HepG2 (cell line): ENCODE data around the gene PCLO. TPM values are rescaled to one million over a fixed set of nuclear protein-coding genes. Genes with fewer than 3 reads are reported as not detected.

Source experiments
- HNF4A ChIP-seq: sonication (generic); formaldehyde crosslinking; IDR thresholded peaks from 2 replicates; pipeline ENCODE4 v1.4.0; 2020; ENCODE audit warnings: missing genetic modification reagents
- SETDB1 ChIP-seq: sonication (generic); formaldehyde crosslinking; IDR thresholded peaks from 2 replicates; pipeline ENCODE4 v1.5.1; 2020; ENCODE audit warnings: missing genetic modification reagents, mild to moderate bottlenecking, borderline replicate concordance
- TCF7L2 ChIP-seq: IDR thresholded peaks from 2 replicates; pipeline ENCODE4 v1.6.1; 2011; ENCODE audit warnings: mild to moderate bottlenecking, low read depth, low read length, moderate library complexity
- TEAD2 ChIP-seq: sonication (generic); formaldehyde crosslinking; IDR thresholded peaks from 2 replicates; pipeline ENCODE4 v1.9.0; 2021; ENCODE audit warnings: missing genetic modification reagents
- ZKSCAN5 ChIP-seq: sonication (generic); formaldehyde crosslinking; IDR thresholded peaks from 2 replicates; pipeline ENCODE4 v1.5.1; 2020; ENCODE audit warnings: mild to moderate bottlenecking, missing genetic modification reagents
- ZNF138 ChIP-seq: sonication (generic); formaldehyde crosslinking; IDR thresholded peaks from 2 replicates; pipeline ENCODE4 v1.5.0; 2020; ENCODE audit warnings: mild to moderate bottlenecking, low read depth, missing genetic modification reagents
- ZNF747 ChIP-seq: sonication (generic); formaldehyde crosslinking; IDR thresholded peaks from 2 replicates; pipeline ENCODE4 v1.8.1; 2023; ENCODE audit warnings: missing genetic modification reagents, mild to moderate bottlenecking, borderline replicate concordance
- polyA plus RNA-seq, 8 experiments: library from polyadenylated mRNA; depleted of rRNA in 3 of 8; stranded (reverse) in 7 of 8; unstranded in 1 of 8; fragments of >200 nt; fragmentation: Illumina TruSeq in 4 of 8; extraction: Trizol in 4 of 8; gene quantifications; 2 replicates each; pipeline versions ENCODE4 v1.2.1 to v1.2.3, GENCODE V29; 2011 to 2016; ENCODE audit warnings: low read depth in 4 of 8, missing spikeins in 1 of 8, mixed read lengths in 1 of 8; ENCODE audit not compliant: insufficient read depth in 1 of 8
- total RNA-seq, 5 experiments: library from RNA; depleted of rRNA; stranded (reverse); fragments of >200 nt; fragmentation: Illumina TruSeq; extraction: Trizol; gene quantifications; 2 replicates each; pipeline ENCODE4 v1.2.3, GENCODE V29; 2016; ENCODE audit warnings: low read depth in 1 of 5
- TF ChIP-seq, protein P1 (sequence below): IDR thresholded peaks from 2 replicates; pipeline ENCODE4 v1.6.1; 2016
- TF ChIP-seq, protein P2 (sequence below): IDR thresholded peaks from 2 replicates; pipeline ENCODE4 v1.4.0; 2020; ENCODE audit warnings: mild to moderate bottlenecking, missing genetic modification reagents
- TF ChIP-seq, protein P3 (sequence below): IDR thresholded peaks from 2 replicates; pipeline ENCODE4 v1.6.1; 2016; ENCODE audit warnings: missing biosample characterization, missing genetic modification reagents, low read depth
- TF ChIP-seq, protein P4 (sequence below), 2 experiments: sonication (generic) in 1 of 2; formaldehyde crosslinking in 1 of 2; IDR thresholded peaks; 2 replicates each; pipeline versions ENCODE4 v1.6.1 to v1.9.0; 2014 to 2022; ENCODE audit warnings: antibody characterized with exemption in 1 of 2, borderline replicate concordance in 1 of 2, inconsistent platforms in 1 of 2, low read depth in 1 of 2, missing genetic modification reagents in 1 of 2
- TF ChIP-seq, protein P5 (sequence below): sonication (generic); formaldehyde crosslinking; IDR thresholded peaks from 2 replicates; pipeline ENCODE4 v1.8.0; 2022; ENCODE audit warnings: missing genetic modification reagents, mild to moderate bottlenecking, inconsistent platforms, borderline replicate concordance

The PCLO gene
- total and polyA plus RNA-seq, 2 of the 13 experiments (the other 11 are each of a cell fraction or from before 2014, with no cell fraction given) = 0.07 to 0.29 TPM

DNA sequence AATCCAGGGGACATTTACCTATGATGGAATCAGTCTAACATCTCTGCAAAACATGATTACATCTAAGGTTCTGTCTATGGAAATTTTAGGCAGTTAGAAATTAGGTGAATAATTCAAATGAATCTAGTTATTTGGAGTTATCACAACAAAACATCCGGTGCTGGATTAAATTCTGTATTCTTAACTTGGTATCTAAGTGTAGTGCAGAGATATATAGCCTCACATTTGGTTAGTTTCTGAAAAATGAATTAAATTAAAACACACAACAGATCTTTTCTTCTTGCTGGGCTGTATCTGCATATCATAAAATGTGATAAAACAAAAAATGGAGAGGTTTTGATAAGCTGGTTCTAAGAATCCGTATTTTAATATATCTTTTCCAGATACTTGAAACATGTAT, 354.1 kb downstream of the PCLO start (continued):
- no peak for TF ChIP-seq TCF7L2
- TF ChIP-seq, protein P1, sequence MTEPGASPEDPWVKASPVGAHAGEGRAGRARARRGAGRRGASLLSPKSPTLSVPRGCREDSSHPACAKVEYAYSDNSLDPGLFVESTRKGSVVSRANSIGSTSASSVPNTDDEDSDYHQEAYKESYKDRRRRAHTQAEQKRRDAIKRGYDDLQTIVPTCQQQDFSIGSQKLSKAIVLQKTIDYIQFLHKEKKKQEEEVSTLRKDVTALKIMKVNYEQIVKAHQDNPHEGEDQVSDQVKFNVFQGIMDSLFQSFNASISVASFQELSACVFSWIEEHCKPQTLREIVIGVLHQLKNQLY = no peak
- no peak for TF ChIP-seq HNF4A (CRISPR knock-in tag)
- TF ChIP-seq ZKSCAN5 = no peak
- TF ChIP-seq ZNF747 (CRISPR knock-in tag) = no peak
- TF ChIP-seq ZNF138 (CRISPR knock-in tag) = no peak
- TF ChIP-seq, protein P2, sequence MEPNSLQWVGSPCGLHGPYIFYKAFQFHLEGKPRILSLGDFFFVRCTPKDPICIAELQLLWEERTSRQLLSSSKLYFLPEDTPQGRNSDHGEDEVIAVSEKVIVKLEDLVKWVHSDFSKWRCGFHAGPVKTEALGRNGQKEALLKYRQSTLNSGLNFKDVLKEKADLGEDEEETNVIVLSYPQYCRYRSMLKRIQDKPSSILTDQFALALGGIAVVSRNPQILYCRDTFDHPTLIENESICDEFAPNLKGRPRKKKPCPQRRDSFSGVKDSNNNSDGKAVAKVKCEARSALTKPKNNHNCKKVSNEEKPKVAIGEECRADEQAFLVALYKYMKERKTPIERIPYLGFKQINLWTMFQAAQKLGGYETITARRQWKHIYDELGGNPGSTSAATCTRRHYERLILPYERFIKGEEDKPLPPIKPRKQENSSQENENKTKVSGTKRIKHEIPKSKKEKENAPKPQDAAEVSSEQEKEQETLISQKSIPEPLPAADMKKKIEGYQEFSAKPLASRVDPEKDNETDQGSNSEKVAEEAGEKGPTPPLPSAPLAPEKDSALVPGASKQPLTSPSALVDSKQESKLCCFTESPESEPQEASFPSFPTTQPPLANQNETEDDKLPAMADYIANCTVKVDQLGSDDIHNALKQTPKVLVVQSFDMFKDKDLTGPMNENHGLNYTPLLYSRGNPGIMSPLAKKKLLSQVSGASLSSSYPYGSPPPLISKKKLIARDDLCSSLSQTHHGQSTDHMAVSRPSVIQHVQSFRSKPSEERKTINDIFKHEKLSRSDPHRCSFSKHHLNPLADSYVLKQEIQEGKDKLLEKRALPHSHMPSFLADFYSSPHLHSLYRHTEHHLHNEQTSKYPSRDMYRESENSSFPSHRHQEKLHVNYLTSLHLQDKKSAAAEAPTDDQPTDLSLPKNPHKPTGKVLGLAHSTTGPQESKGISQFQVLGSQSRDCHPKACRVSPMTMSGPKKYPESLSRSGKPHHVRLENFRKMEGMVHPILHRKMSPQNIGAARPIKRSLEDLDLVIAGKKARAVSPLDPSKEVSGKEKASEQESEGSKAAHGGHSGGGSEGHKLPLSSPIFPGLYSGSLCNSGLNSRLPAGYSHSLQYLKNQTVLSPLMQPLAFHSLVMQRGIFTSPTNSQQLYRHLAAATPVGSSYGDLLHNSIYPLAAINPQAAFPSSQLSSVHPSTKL (CRISPR knock-in tag) = no peak
- TF ChIP-seq, protein P3, sequence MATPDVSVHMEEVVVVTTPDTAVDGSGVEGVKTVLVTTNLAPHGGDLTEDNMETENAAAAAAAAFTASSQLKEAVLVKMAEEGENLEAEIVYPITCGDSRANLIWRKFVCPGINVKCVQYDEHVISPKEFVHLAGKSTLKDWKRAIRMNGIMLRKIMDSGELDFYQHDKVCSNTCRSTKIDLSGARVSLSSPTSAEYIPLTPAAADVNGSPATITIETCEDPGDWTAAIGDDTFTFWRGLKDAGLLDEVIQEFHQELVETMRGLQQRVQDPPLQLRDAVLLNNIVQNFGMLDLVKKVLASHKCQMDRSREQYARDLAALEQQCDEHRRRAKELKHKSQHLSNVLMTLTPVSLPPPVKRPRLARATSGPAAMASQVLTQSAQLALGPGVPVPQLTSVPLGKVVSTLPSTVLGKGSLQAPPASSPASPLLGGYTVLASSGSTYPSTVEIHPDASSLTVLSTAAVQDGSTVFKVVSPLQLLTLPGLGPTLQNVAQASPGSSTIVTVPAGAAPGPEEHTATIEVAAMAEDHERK = no peak
- TF ChIP-seq, protein P4, sequence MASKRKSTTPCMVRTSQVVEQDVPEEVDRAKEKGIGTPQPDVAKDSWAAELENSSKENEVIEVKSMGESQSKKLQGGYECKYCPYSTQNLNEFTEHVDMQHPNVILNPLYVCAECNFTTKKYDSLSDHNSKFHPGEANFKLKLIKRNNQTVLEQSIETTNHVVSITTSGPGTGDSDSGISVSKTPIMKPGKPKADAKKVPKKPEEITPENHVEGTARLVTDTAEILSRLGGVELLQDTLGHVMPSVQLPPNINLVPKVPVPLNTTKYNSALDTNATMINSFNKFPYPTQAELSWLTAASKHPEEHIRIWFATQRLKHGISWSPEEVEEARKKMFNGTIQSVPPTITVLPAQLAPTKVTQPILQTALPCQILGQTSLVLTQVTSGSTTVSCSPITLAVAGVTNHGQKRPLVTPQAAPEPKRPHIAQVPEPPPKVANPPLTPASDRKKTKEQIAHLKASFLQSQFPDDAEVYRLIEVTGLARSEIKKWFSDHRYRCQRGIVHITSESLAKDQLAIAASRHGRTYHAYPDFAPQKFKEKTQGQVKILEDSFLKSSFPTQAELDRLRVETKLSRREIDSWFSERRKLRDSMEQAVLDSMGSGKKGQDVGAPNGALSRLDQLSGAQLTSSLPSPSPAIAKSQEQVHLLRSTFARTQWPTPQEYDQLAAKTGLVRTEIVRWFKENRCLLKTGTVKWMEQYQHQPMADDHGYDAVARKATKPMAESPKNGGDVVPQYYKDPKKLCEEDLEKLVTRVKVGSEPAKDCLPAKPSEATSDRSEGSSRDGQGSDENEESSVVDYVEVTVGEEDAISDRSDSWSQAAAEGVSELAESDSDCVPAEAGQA (IDR thresholded peaks at IDR 0.05; ENCODE audit: low read depth) = no peak
- TF ChIP-seq, protein P4 (CRISPR knock-in tag; IDR thresholded peaks at IDR 0.05; ENCODE audit: borderline replicate concordance) = no peak
- TF ChIP-seq, protein P5, sequence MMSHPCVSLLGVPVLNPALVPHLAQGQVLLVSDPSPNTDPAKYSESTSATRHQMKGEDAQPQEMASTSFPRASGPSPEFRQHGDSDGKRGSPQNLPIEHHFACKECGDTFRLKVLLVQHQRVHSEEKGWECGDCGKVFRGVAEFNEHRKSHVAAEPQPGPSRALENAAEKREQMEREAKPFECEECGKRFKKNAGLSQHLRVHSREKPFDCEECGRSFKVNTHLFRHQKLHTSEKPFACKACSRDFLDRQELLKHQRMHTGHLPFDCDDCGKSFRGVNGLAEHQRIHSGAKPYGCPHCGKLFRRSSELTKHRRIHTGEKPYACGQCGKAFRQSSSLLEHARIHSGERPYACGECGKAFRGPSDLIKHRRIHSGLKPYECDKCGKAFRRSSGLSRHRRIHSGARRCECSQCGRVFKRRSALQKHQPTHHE (CRISPR knock-in tag) = no peak
- no peak for TF ChIP-seq SETDB1 (CRISPR knock-in tag)
- no peak for TF ChIP-seq TEAD2 (CRISPR knock-in tag)
